GM20000 (cell line): ENCODE results near the gene PARD3.

Source experiments
- DNase-seq: peaks from one replicate; pipeline ENCODE4 v3.0.0; 2012; ENCODE audit warnings: low spot score
- CTCF ChIP-seq: IDR thresholded peaks from 2 replicates; pipeline ENCODE4 v1.5.1; 2012; ENCODE audit warnings: mild to moderate bottlenecking, control low read depth; ENCODE audit errors: extremely low read depth, missing control alignments

Gene PARD3

GRCh38 chr10:34548466-34548865, 266.6 kb downstream of the PARD3 start:
- TF ChIP-seq CTCF, result no peak
- DNase-seq, result no peak

GRCh38 chr10:34547695-34548094, 267.4 kb downstream of the PARD3 start:
- no peak for TF ChIP-seq CTCF
- no peak for DNase-seq

- TF ChIP-seq CTCF, result no peak
- DNase-seq, result no peak
These were observed 267.8 kb downstream of the PARD3 start for GRCh38 chr10:34547291-34547690.

- TF ChIP-seq CTCF, result no peak
- DNase-seq, result no peak
These were observed 270.7 kb downstream of the PARD3 start for GRCh38 chr10:34544400-34544799.

GRCh38 chr10:34543716-34544115, 271.4 kb downstream of the PARD3 start:
- TF ChIP-seq CTCF, result no peak
- no peak for DNase-seq

GRCh38 chr10:34540492-34540891, 274.6 kb downstream of the PARD3 start:
- no peak for DNase-seq
- TF ChIP-seq CTCF, result no peak

GRCh38 chr10:34539533-34540315, 275.4 kb downstream of the PARD3 start:
- no peak for DNase-seq
- no peak for TF ChIP-seq CTCF
